Panc1 (cell line): ENCODE results near the gene BBX. TPM values are rescaled to one million over a fixed set of nuclear protein-coding genes. Genes with fewer than 3 reads are reported as not detected.

Experiments used
- ATAC-seq: fragments of 200-7000 bp; cut with Tn5 transposase; 2 replicates; pipeline ENCODE4 v1.9.1; 2020; ENCODE audit warnings: mild to moderate bottlenecking, moderate library complexity
- BruUV-seq: library from RNA; stranded (reverse); fragments of 400-500 nt; replicated peaks from 2 replicates; lab custom pipeline; 2021; lab: Mats Ljungman, UMichigan
- CTCF ChIA-PET: fragments of 300-600 bp; sonication (Branson Sonifier 250); formaldehyde crosslinking; loops from one replicate; lab custom pipeline; 2022; ENCODE audit warnings: antibody characterized with exemption; lab: Charles Lee
- POLR2A ChIA-PET: fragments of 300-600 bp; sonication (Branson Sonifier 250); formaldehyde crosslinking; loops from one replicate; lab custom pipeline; 2022; ENCODE audit warnings: antibody characterized with exemption; lab: Charles Lee
- DNase-seq: peaks from one replicate; pipeline ENCODE4 v3.0.0-alpha.2; 2010; ENCODE audit warnings: low read depth, low spot score
- H3K27ac ChIP-seq: 2 replicates; pipeline ENCODE4 v1.5.1; 2011; ENCODE audit warnings: mild to moderate bottlenecking, low read length, inconsistent platforms
- H3K27me3 ChIP-seq: fragments of 200-500 bp; sonication (Bioruptor generic); 2 replicates; pipeline ENCODE4 v1.6.0; 2014; ENCODE audit warnings: low read length, inconsistent platforms; ENCODE audit not compliant: control insufficient read depth, insufficient read depth
- H3K36me3 ChIP-seq: fragments of 200-500 bp; sonication (Bioruptor generic); 2 replicates; pipeline ENCODE4 v1.5.1; 2014; ENCODE audit warnings: inconsistent platforms, mild to moderate bottlenecking, low read length, moderate library complexity; ENCODE audit not compliant: control insufficient read depth, insufficient read depth
- H3K4me1 ChIP-seq: 2 replicates; pipeline ENCODE4 v1.5.1; 2011; ENCODE audit warnings: inconsistent platforms, mild to moderate bottlenecking, low read length, moderate library complexity; ENCODE audit not compliant: control insufficient read depth, insufficient read depth
- H3K4me3 ChIP-seq, 2 experiments: 2 replicates each; pipeline ENCODE4 v1.5.1; 2011 to 2012; ENCODE audit warnings: low read depth in 2 of 2, low read length in 2 of 2, mild to moderate bottlenecking in 2 of 2, inconsistent platforms in 1 of 2, moderate library complexity in 1 of 2
- H3K9me3 ChIP-seq: fragments of 200-500 bp; sonication (Bioruptor generic); 2 replicates; pipeline ENCODE4 v1.5.1; 2014; ENCODE audit warnings: low read depth, mild to moderate bottlenecking, inconsistent platforms, low read length, moderate library complexity; ENCODE audit not compliant: control insufficient read depth, insufficient read depth
- CTCF ChIP-seq: fragments of 450-650 bp; IDR thresholded peaks from 2 replicates; pipeline ENCODE4 v1.5.1; 2017; ENCODE audit warnings: mild to moderate bottlenecking
- POLR2AphosphoS5 ChIP-seq: IDR thresholded peaks from 2 replicates; pipeline ENCODE4 v1.6.1; 2012; ENCODE audit warnings: mild to moderate bottlenecking, low read depth, low read length, moderate library complexity
- REST ChIP-seq, 2 experiments: IDR thresholded peaks; 2 replicates each; pipeline ENCODE4 v1.6.1; 2011 to 2012; ENCODE audit warnings: low read depth in 2 of 2, control low read depth in 1 of 2, low read length in 1 of 2, mild to moderate bottlenecking in 1 of 2, moderate library complexity in 1 of 2; ENCODE audit not compliant: insufficient read depth in 1 of 2
- SIN3A ChIP-seq: IDR thresholded peaks from 2 replicates; pipeline ENCODE4 v1.6.1; 2012; ENCODE audit warnings: low read depth, mild to moderate bottlenecking, low read length, moderate library complexity, borderline replicate concordance; ENCODE audit not compliant: insufficient read depth
- TCF7L2 ChIP-seq: IDR thresholded peaks from 2 replicates; pipeline ENCODE4 v1.6.1; 2011; ENCODE audit warnings: mild to moderate bottlenecking, low read depth, low read length, inconsistent platforms
- in situ Hi-C: cut with HindIII; loops from 2 replicates; pipeline ENCODE4 v1.10.0; 2016; ENCODE audit warnings: low sequenced_read_pairs, low pct_unique_long_range_greater_than_20kb
- intact Hi-C: fragments of 100-400 bp; cut with micrococcal nuclease; formaldehyde crosslinking; loops from one replicate; pipeline ENCODE4 v1.10.0; 2022; ENCODE audit not compliant: unreplicated experiment
- total RNA-seq: library from RNA; stranded (reverse); gene quantifications from one replicate; pipeline ENCODE4 v1.2.1, GENCODE V29; 2021; ENCODE audit not compliant: unreplicated experiment

BBX gene
- total RNA-seq, 1 experiment from 2014 or later, result 28.5 TPM

GRCh38 chr3:107668416-107668815 is 145.7 kb downstream of the BBX start:
- BruUV-seq, result no TSS peak
- Histone ChIP-seq H3K27me3 (no peaks in the 10 kb centered on the region; the same call in 1 of the 2 replicates), H3K36me3 (no peaks in the 10 kb centered on the region), H3K4me3 (no peak overlapping the region), H3K4me1 (no peaks in the 10 kb centered on the region), H3K27ac (no peak overlapping the region), H3K9me3 (no peaks in the 10 kb centered on the region)
- TF ChIP-seq TCF7L2, result no peak
- no peak for TF ChIP-seq POLR2AphosphoS5
- no peak for TF ChIP-seq REST (IDR thresholded peaks at IDR 0.05; ENCODE audit: insufficient read depth in 1 of 2, low read depth in 2 of 2, low read length in 1 of 2)
- TF ChIP-seq SIN3A, result no peak
- TF ChIP-seq CTCF, result no peak
- DNase-seq, result no peak
- POLR2A ChIA-PET, result no interaction called here
- CTCF ChIA-PET, result no interaction called here
- in situ Hi-C loops (no loop called here), intact Hi-C loops (loop anchor here (10.0 kb wide), 1 partner anchor 434 kb away; no protein-coding TSS in a partner anchor)
- no peak for ATAC-seq

- intact Hi-C loops, result loop anchor here (10.0 kb wide), 1 partner anchor 434 kb away; no protein-coding TSS in a partner anchor
- Histone ChIP-seq H3K4me1 (no peaks in the 10 kb centered on the region), H3K9me3 (no peaks in the 10 kb centered on the region), H3K27ac (no peak overlapping the region), H3K27me3 (no peaks in the 10 kb centered on the region; the same call in 1 of the 2 replicates), H3K4me3 (no peak overlapping the region), H3K36me3 (no peaks in the 10 kb centered on the region)
- ChIA-PET CTCF (no interaction called here), POLR2A (no interaction called here)
- no peak for ATAC-seq
- DNase-seq, result no peak
- in situ Hi-C loops, result no loop called here
- BruUV-seq, result no TSS peak
- TF ChIP-seq CTCF (no peak), REST (IDR thresholded peaks at IDR 0.05; ENCODE audit: insufficient read depth in 1 of 2, low read depth in 2 of 2, low read length in 1 of 2) (no peak), TCF7L2 (no peak), SIN3A (no peak), POLR2AphosphoS5 (no peak)
These were observed 146.2 kb downstream of the BBX start for GRCh38 chr3:107668963-107669362.
